Eye (tissue), 1 donor: ENCODE measurements around the gene GPR82.
"Not testable (repeated sequence)": the region's sequence is repeated elsewhere in the genome, so short reads cannot be mapped to it uniquely, and the experiment has no call there.

Experiments used
- DNase-seq: peaks from one replicate; pipeline ENCODE4 v3.0.0-alpha.2; 2015

GPR82 gene

GRCh38 chrX:41723826-41724225 lies at the start of gene GPR82:
GPR82 (plus strand) TSS chrX:41724181; CDS start chrX:41727027, 2,846 bp downstream.
- DNase-seq, result no peak

- DNase-seq, result not testable (repeated sequence)
These were observed 47.6 kb upstream of the GPR82 start for GRCh38 chrX:41676361-41676760.

- no peak for DNase-seq
These were observed 46.6 kb upstream of the GPR82 start for GRCh38 chrX:41677183-41678060.

GRCh38 chrX:41684138-41684537 lies 39.8 kb upstream of the GPR82 start:
- no peak for DNase-seq

- no peak for DNase-seq
These were observed 39.0 kb upstream of the GPR82 start for GRCh38 chrX:41684940-41685339.

- DNase-seq, result no peak
These were observed 37.2 kb upstream of the GPR82 start for GRCh38 chrX:41686788-41687187.

- DNase-seq, result no peak
These were observed 35.8 kb upstream of the GPR82 start for GRCh38 chrX:41688156-41688555.

GRCh38 chrX:41688835-41689234 lies 35.1 kb upstream of the GPR82 start, which contains the start of gene GPR34:
GPR34 (plus strand) TSS chrX:41688973; CDS start chrX:41695634, 6,661 bp downstream.
- no peak for DNase-seq

- no peak for DNase-seq
These were observed 34.3 kb upstream of the GPR82 start for GRCh38 chrX:41689711-41690110.

GRCh38 chrX:41692162-41692749 lies 31.7 kb upstream of the GPR82 start:
- no peak for DNase-seq

GRCh38 chrX:41693024-41693423 lies 31.0 kb upstream of the GPR82 start:
- no peak for DNase-seq

- no peak for DNase-seq
These were observed 28.6 kb upstream of the GPR82 start for GRCh38 chrX:41695426-41695825.

GRCh38 chrX:41703574-41704029 lies 20.4 kb upstream of the GPR82 start:
- DNase-seq, result no peak

- no peak for DNase-seq
These were observed 18.9 kb upstream of the GPR82 start for GRCh38 chrX:41705042-41705441.

- DNase-seq, result no peak
These were observed 18.2 kb upstream of the GPR82 start for GRCh38 chrX:41705680-41706374.

GRCh38 chrX:41707218-41707617 lies 16.8 kb upstream of the GPR82 start:
- DNase-seq, result no peak

- DNase-seq, result no peak
These were observed 15.5 kb upstream of the GPR82 start for GRCh38 chrX:41708486-41708885.

GRCh38 chrX:41711021-41711667 lies 12.8 kb upstream of the GPR82 start:
- DNase-seq, result no peak

GRCh38 chrX:41716222-41716621 lies 7.8 kb upstream of the GPR82 start:
- no peak for DNase-seq

GRCh38 chrX:41716767-41717473 lies 7.1 kb upstream of the GPR82 start:
- no peak for DNase-seq

GRCh38 chrX:41718481-41719235 lies 5.3 kb upstream of the GPR82 start:
- DNase-seq, result no peak

- DNase-seq, result not testable (repeated sequence)
These were observed 4.4 kb upstream of the GPR82 start for GRCh38 chrX:41719610-41720009.
